ENCODE measurements around the gene UGT1A6. TPM values are rescaled to one million over a fixed set of nuclear protein-coding genes. Genes with fewer than 3 reads are reported as not detected.

UGT1A6 gene
- total RNA-seq, 6 experiments from 2014 or later: 79.4 to 315 (median 139) TPM

- intact Hi-C loops (cut with DNase I): no loop called here
- no peaks in the 10 kb centered on the region for H3K36me3 ChIP-seq
- ATAC-seq (no peak), DNase-seq (no peak)
- H3K4me3 ChIP-seq: peak overlapping the region in 1 of 3 donors; percentile 49
- TF ChIP-seq CTCF (IDR thresholded peaks at IDR 0.05): no peak
- no peak for TF ChIP-seq POLR2A (IDR thresholded peaks at IDR 0.05)
- H3K9me3 ChIP-seq: no peaks in the 10 kb centered on the region
- H3K27ac ChIP-seq: peak overlapping the region in 2 of 3 donors; percentile 61 to 86
- WGBS (ENCODE audit: insufficient coverage, low coverage, low lambda C conversion rate, missing lambda C conversion rate): 68% methylated on average over 8 of the region's 11 CpGs
- H3K27me3 ChIP-seq: no peaks in the 10 kb centered on the region
- peaks cover 0 to 45% (median 4%) of the 10 kb centered on the region in 4 donors for H3K4me1 ChIP-seq
These were observed 952 bp upstream of the UGT1A6 start for GRCh38 chr2:233691443-233692433.

DNA sequence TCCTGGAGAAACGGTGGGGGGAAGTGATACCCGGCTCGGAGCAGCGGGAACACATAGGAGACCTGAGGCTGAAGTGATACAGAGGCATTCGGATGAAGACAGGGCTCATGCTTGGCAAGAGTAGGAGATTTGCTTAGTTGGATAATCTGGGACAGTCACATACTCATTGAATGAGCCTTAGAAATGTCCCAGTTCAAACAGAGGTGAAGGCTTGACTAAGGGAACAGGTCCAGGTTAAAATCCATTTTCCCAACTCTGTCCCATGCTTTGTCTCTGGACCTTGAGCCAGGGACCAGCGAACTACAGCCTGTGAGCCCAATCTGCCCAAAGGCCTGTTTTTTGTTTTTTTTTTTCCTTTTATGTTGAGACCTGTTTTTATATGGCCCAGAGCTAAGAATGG, 1.3 kb downstream of the UGT1A6 start:
- WGBS (ENCODE audit: insufficient coverage, low coverage, low lambda C conversion rate, missing lambda C conversion rate): 23% methylated on average over 6 of the region's 6 CpGs
- Histone ChIP-seq H3K4me3 (peak overlapping the region in 2 of 3 donors; percentile 47 to 49), H3K4me1 (peaks cover 0 to 52% (median 11%) of the 10 kb centered on the region in 4 donors), H3K9me3 (no peaks in the 10 kb centered on the region), H3K27me3 (no peaks in the 10 kb centered on the region), H3K27ac (peak overlapping the region; percentile 37 to 86 (median 57)), H3K36me3 (no peaks in the 10 kb centered on the region)
- intact Hi-C loops (cut with DNase I): no loop called here
- peak; percentile 76 to 87 (median 82) for ATAC-seq
- DNase-seq: peak in 1 of 3 donors; percentile 72
- TF ChIP-seq CTCF (IDR thresholded peaks at IDR 0.05) (no peak), POLR2A (IDR thresholded peaks at IDR 0.05) (peak; percentile 12)

DNA sequence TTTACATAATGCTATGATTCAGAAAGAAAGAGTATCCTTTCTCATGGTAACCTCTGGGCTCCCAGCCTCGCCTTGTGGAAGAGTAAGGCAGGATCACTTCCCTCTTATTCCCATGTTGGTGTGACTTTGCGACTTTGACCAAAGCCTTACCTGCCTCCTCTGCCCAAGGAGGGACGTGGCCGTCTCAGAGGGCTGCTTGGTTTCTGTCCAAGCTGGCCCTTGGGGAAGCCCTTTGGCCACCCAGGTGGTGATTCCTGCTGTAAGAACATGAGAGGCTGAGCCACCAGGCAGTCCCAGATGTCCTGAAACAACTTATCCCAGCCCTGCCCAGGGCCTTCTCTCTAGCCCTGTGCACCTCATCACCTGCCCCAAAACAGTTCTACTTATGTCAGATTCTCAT, 6.0 kb downstream of the UGT1A6 start:
- intact Hi-C loops (cut with DNase I): no loop called here
- Histone ChIP-seq H3K27ac (peak overlapping the region in 1 of 3 donors; percentile 86), H3K27me3 (no peaks in the 10 kb centered on the region), H3K4me3 (no peak overlapping the region), H3K36me3 (no peaks in the 10 kb centered on the region), H3K9me3 (no peaks in the 10 kb centered on the region), H3K4me1 (peaks cover 0 to 42% (median 17%) of the 10 kb centered on the region in 4 donors)
- TF ChIP-seq POLR2A (IDR thresholded peaks at IDR 0.05) (no peak), CTCF (IDR thresholded peaks at IDR 0.05) (no peak)
- DNase-seq: no peak
- 56% methylated on average over 4 of the region's 4 CpGs for WGBS (ENCODE audit: insufficient coverage, low coverage, low lambda C conversion rate, missing lambda C conversion rate)
- no peak for ATAC-seq

DNA sequence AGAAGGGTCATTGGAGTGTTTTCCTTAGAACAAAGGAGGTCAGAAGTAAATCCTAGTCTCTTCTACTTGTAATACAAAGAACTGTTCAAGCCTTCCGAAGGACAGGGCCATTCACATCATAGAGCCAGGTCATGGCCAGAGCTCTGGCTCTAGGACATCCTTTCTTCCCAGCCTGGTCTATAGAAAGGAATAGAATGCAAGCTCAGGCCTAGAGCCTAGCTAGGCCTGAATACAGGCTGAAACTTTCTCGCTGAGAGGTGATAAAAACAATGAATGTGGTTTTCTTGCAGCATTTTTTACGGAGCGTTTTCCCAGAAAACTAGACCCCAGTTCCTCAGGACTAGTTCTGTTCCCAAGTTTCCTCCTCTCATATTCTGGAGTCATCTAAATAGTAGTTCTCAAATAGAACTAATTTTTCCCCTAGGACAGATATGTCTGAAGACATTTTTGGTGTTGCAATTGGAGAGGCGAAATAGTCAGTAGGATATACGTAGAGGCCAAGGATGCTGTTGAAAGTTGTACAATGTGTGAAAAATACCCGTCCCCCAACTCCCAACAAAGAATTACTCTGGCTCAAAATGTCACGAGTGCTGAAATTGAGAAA, 6.8 kb downstream of the UGT1A6 start:
- intact Hi-C loops (cut with DNase I): no loop called here
- Histone ChIP-seq H3K27ac (peak overlapping the region in 2 of 3 donors; percentile 62 to 86), H3K36me3 (no peaks in the 10 kb centered on the region), H3K4me3 (no peak overlapping the region), H3K27me3 (no peaks in the 10 kb centered on the region), H3K9me3 (no peaks in the 10 kb centered on the region), H3K4me1 (peaks cover 0 to 49% (median 18%) of the 10 kb centered on the region in 4 donors)
- peak in 1 of 4 donors; percentile 32 for ATAC-seq
- no peak for TF ChIP-seq POLR2A (IDR thresholded peaks at IDR 0.05)
- TF ChIP-seq CTCF (IDR thresholded peaks at IDR 0.05): no peak
- DNase-seq: no peak
- 65% methylated on average over 7 of the region's 8 CpGs for WGBS (ENCODE audit: insufficient coverage, low coverage, low lambda C conversion rate, missing lambda C conversion rate)

All from right lobe of liver (tissue), 6 donors.